ENCODE data around the gene RRAD.

Gene RRAD

DNA sequence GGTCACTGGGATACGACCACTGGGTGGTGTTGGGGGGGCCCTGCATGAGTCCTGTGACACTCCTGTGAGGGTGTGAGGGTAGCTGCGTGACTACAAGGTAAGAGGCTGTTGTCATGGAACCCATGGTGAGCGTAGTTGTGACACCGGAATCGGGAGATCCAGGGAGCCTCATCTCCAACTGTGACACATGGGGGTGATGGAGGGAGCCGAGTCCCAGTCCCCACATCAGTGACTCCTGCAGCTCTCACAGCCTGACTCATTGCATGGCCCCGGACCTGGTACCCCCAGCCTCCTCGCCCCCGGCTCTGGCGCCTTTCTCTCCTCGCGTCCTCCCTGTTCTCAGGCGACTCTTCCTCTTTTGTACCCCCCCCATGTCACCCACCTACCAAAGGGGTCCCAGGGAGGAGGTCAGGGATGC lies 20.9 kb downstream of the RRAD start:
- H3K4me1 ChIP-seq (ENCODE audit: control insufficient read depth, low read length), result peaks cover 5% of the 10 kb centered on the region; the same call in 1 of the 2 replicates
- TF ChIP-seq, protein P1, sequence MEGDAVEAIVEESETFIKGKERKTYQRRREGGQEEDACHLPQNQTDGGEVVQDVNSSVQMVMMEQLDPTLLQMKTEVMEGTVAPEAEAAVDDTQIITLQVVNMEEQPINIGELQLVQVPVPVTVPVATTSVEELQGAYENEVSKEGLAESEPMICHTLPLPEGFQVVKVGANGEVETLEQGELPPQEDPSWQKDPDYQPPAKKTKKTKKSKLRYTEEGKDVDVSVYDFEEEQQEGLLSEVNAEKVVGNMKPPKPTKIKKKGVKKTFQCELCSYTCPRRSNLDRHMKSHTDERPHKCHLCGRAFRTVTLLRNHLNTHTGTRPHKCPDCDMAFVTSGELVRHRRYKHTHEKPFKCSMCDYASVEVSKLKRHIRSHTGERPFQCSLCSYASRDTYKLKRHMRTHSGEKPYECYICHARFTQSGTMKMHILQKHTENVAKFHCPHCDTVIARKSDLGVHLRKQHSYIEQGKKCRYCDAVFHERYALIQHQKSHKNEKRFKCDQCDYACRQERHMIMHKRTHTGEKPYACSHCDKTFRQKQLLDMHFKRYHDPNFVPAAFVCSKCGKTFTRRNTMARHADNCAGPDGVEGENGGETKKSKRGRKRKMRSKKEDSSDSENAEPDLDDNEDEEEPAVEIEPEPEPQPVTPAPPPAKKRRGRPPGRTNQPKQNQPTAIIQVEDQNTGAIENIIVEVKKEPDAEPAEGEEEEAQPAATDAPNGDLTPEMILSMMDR (IDR thresholded peaks at IDR 0.05; ENCODE audit: low read depth, low read length, poor library complexity, severe bottlenecking), result no peak
- TF ChIP-seq EZH2phosphoT487 (IDR thresholded peaks at IDR 0.05; ENCODE audit: borderline replicate concordance, low read length), result no peak
- H3K27me3 ChIP-seq (ENCODE audit: control insufficient read depth, low read length), result peaks cover 7% of the 10 kb centered on the region
- H3K79me2 ChIP-seq (ENCODE audit: control insufficient read depth, low read length), result no peaks in the 10 kb centered on the region
- no peak overlapping the region for H3K4me2 ChIP-seq (ENCODE audit: low read length)
- H3K27ac ChIP-seq (ENCODE audit: low read depth, low read length), result no peak overlapping the region
- H3K9me2 ChIP-seq (replicated peaks; ENCODE audit: control insufficient read depth, low read length), result no peaks in the 10 kb centered on the region
- H3K9me3 ChIP-seq (ENCODE audit: control insufficient read depth, insufficient read depth, low read length), result no peaks in the 10 kb centered on the region
- H3F3A ChIP-seq (ENCODE audit: control insufficient read depth, insufficient read depth), result no peaks in the 10 kb centered on the region
- H3K36me3 ChIP-seq (ENCODE audit: control insufficient read depth, low read length), result no peaks in the 10 kb centered on the region
- no peak overlapping the region for H3K4me3 ChIP-seq (ENCODE audit: low read length)
- H4K20me1 ChIP-seq (ENCODE audit: control insufficient read depth, insufficient read depth, low read depth, low read length), result no peaks in the 10 kb centered on the region

DNA sequence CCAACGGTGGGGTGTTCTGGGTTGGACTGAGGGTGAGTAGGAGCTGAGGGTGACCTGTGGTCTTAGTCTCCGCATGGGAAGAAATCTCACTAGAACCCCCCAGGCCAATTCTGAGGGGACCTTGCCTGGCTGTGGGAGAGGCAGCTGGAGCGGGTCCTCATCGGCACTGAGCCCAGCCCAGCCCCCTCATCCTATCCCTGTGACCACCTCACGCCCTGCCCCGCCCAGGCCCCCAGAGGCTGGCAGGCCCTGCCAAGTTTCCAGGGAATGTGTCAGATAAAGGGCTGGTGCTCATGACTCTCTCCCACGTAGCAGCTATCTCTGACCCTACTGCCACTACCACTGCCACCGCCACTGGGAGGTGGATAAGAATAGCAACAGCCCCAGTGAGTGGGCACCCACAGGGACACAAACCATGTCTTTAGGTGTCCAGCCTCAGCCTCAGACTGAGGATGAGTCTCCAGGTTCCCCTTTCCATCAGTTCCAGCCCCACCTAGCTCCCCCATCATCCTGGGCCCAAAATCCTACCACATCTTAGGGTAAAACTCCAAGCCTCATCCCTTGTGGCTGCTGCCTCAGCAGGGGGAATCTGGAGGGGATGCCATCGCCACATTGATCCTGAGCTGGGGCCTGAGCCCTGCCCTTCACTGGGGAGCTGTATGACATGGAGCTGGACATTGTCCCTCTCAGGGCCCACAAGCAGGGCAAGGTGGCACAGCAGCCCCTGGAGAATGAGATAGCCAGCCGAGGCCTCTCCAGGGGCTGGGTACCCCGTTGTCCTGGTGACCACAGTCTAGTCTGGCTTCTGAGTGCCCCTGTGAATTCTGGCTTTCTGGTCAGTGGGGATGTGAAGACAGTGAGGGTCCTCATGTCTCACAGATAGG lies 21.5 kb downstream of the RRAD start:
- Histone ChIP-seq H3K4me2 (ENCODE audit: low read length) (no peak overlapping the region), H4K20me1 (ENCODE audit: control insufficient read depth, insufficient read depth, low read depth, low read length) (no peaks in the 10 kb centered on the region), H3F3A (ENCODE audit: control insufficient read depth, insufficient read depth) (no peaks in the 10 kb centered on the region), H3K4me3 (ENCODE audit: low read length) (no peak overlapping the region), H3K36me3 (ENCODE audit: control insufficient read depth, low read length) (no peaks in the 10 kb centered on the region), H3K27ac (ENCODE audit: low read depth, low read length) (no peak overlapping the region), H3K9me2 (replicated peaks; ENCODE audit: control insufficient read depth, low read length) (no peaks in the 10 kb centered on the region), H3K79me2 (ENCODE audit: control insufficient read depth, low read length) (no peaks in the 10 kb centered on the region), H3K27me3 (ENCODE audit: control insufficient read depth, low read length) (peaks cover 7% of the 10 kb centered on the region), H3K4me1 (ENCODE audit: control insufficient read depth, low read length) (peaks cover 5% of the 10 kb centered on the region; the same call in 1 of the 2 replicates), H3K9me3 (ENCODE audit: control insufficient read depth, insufficient read depth, low read length) (no peaks in the 10 kb centered on the region)
- no peak for TF ChIP-seq EZH2phosphoT487 (IDR thresholded peaks at IDR 0.05; ENCODE audit: borderline replicate concordance, low read length)

- Histone ChIP-seq H4K20me1 (ENCODE audit: control insufficient read depth, insufficient read depth, low read depth, low read length) (no peaks in the 10 kb centered on the region), H3K9me3 (ENCODE audit: control insufficient read depth, insufficient read depth, low read length) (no peaks in the 10 kb centered on the region), H3K4me1 (ENCODE audit: control insufficient read depth, low read length) (peaks cover 5% of the 10 kb centered on the region; the same call in 1 of the 2 replicates), H3K27me3 (ENCODE audit: control insufficient read depth, low read length) (peaks cover 6% of the 10 kb centered on the region), H3F3A (ENCODE audit: control insufficient read depth, insufficient read depth) (no peaks in the 10 kb centered on the region), H3K4me2 (ENCODE audit: low read length) (no peak overlapping the region), H3K27ac (ENCODE audit: low read depth, low read length) (no peak overlapping the region), H3K4me3 (ENCODE audit: low read length) (no peak overlapping the region), H3K9me2 (replicated peaks; ENCODE audit: control insufficient read depth, low read length) (no peaks in the 10 kb centered on the region), H3K79me2 (ENCODE audit: control insufficient read depth, low read length) (no peaks in the 10 kb centered on the region), H3K36me3 (ENCODE audit: control insufficient read depth, low read length) (no peaks in the 10 kb centered on the region)
- TF ChIP-seq, protein P1 (IDR thresholded peaks at IDR 0.05; ENCODE audit: low read depth, low read length, poor library complexity, severe bottlenecking), result no peak
- no peak for TF ChIP-seq EZH2phosphoT487 (IDR thresholded peaks at IDR 0.05; ENCODE audit: borderline replicate concordance, low read length)
Measured at GRCh38 chr16:66902648-66903543, 22.4 kb downstream of the RRAD start.

Measured in DOHH2 (cell line).